Measurements from ENCODE around the gene AUH. TPM values are rescaled to one million over a fixed set of nuclear protein-coding genes. Genes with fewer than 3 reads are reported as not detected.
"Not testable (repeated sequence)": the region's sequence is repeated elsewhere in the genome, so short reads cannot be mapped to it uniquely, and the experiment has no call there.

AUH gene
- total RNA-seq, 1 donor from 2014 or later, result 14.0 TPM

DNA sequence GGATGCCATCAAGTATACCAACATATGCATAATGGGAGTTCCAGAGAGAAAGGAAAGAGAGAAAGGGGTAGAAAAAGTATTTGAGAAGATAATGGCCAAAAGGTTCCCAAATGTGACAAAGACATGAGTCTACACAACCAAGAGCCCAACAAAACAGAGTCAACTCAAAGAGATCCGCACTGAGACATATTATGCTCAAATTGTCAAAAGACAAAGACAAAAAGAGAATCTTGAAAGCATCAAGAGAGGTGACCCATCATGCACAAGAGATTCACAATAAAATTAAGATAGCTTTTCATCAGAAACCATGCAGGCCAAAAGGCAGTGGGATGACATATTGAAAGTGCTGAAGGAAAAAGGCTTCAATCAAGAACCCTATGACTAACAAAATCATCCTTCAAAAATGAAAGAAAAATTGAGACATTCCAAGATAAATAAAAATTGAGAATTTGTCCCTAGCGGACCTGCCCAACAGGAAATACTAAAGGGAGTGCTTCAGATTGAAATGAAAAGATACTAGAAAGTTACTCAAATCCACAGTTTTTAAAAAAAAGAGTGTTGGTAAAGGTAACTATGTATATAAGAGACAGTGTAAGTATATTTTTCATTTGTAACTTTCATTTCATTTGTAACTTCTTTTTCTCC is 160.9 kb downstream of the AUH start:
- no peak overlapping the region for H3K4me3 Mint-ChIP-seq
- H3K9me3 Mint-ChIP-seq, result peaks cover 13% of the 10 kb centered on the region
- DNase-seq, result no peak
- no peaks in the 10 kb centered on the region for H3K36me3 Mint-ChIP-seq (ENCODE audit: low read depth)
- ChIA-PET CTCF (no interaction called here), POLR2A (no interaction called here)
- H3K27me3 Mint-ChIP-seq, result no peaks in the 10 kb centered on the region
- TF ChIP-seq, protein P1, sequence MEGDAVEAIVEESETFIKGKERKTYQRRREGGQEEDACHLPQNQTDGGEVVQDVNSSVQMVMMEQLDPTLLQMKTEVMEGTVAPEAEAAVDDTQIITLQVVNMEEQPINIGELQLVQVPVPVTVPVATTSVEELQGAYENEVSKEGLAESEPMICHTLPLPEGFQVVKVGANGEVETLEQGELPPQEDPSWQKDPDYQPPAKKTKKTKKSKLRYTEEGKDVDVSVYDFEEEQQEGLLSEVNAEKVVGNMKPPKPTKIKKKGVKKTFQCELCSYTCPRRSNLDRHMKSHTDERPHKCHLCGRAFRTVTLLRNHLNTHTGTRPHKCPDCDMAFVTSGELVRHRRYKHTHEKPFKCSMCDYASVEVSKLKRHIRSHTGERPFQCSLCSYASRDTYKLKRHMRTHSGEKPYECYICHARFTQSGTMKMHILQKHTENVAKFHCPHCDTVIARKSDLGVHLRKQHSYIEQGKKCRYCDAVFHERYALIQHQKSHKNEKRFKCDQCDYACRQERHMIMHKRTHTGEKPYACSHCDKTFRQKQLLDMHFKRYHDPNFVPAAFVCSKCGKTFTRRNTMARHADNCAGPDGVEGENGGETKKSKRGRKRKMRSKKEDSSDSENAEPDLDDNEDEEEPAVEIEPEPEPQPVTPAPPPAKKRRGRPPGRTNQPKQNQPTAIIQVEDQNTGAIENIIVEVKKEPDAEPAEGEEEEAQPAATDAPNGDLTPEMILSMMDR (IDR thresholded peaks at IDR 0.05), result no peak
- ATAC-seq (ENCODE audit: low read depth), result no peak
- intact Hi-C loops (cut with micrococcal nuclease), result loop anchor here (10.0 kb wide), 1 partner anchor 276 kb away; no protein-coding TSS in a partner anchor
- no peak overlapping the region for H3K27ac Mint-ChIP-seq
- peaks cover 9% of the 10 kb centered on the region for H3K4me1 Mint-ChIP-seq

DNA sequence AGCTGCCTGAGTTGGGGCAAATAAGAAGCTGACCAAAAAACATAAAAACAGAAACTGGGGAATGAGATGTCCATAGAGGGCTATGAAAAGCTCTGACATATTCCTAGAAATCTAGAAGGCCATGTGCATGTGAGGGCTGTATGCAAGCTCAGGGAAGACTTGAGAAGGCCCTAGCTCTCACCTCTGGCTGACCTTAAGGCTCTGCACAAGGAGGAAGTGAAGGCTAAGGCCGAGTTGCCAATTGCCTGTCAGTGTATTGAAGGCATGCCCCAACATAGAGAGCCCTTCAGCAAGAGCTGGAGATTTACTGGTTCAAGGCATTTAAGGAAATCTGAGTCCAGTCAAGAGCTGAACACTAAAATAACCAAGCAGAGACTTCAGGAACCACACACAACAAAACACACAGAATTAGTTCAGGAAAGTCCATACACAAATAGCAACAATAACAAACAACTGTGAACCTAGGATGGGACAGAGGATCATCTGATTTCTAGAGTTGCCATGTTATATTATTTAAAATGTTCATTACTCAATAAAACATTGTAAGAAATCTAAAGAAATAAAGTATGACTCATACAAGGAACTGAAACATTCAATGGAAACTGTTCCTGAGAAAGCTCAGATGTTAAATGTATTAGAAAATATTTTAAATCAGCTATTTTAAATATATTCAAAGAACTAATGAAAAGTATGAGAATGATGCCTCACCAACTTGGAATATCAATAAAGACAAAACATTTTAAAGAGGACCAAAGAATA is 161.8 kb downstream of the AUH start:
- Mint-ChIP-seq H3K4me3 (no peak overlapping the region), H3K9me3 (peaks cover 13% of the 10 kb centered on the region), H3K4me1 (peaks cover 9% of the 10 kb centered on the region), H3K27ac (no peak overlapping the region), H3K36me3 (ENCODE audit: low read depth) (no peaks in the 10 kb centered on the region), H3K27me3 (no peaks in the 10 kb centered on the region)
- ATAC-seq (ENCODE audit: low read depth), result no peak
- TF ChIP-seq, protein P1 (IDR thresholded peaks at IDR 0.05), result no peak
- intact Hi-C loops (cut with micrococcal nuclease), result loop anchor here (10.0 kb wide), 1 partner anchor 275 kb away; no protein-coding TSS in a partner anchor
- POLR2A ChIA-PET, result interaction anchor here (0.6 to 0.7 kb wide), 2 partner anchors 8 to 486 kb away, joined by 3 to 12 read pairs; no protein-coding TSS in a partner anchor
- DNase-seq, result no peak
- CTCF ChIA-PET, result no interaction called here

DNA sequence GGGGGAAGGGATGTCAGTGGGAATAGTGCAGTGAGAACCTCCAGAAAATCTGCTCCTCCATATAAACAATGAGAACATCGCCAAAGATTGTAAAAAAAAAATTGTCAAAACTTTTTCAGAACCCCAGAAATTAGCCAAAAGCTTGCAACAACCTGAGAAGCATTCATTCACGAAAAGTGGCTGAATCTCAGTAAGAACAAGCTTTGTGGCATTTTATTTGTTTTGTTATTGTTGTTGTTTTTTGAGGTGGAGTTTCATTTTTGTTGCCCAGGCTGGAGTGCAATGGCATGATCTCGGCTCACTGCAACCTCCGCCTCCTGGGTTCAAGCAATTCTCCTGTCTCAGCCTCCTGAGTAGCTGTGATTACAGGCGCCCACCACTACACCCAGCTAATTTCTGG is 162.8 kb downstream of the AUH start:
- DNase-seq; H3K4me3 Mint-ChIP-seq; ATAC-seq (ENCODE audit: low read depth); intact Hi-C loops (cut with micrococcal nuclease); H3K36me3 Mint-ChIP-seq (ENCODE audit: low read depth); H3K27me3 Mint-ChIP-seq; POLR2A ChIA-PET; CTCF ChIA-PET; H3K27ac Mint-ChIP-seq: not testable (repeated sequence)
- Mint-ChIP-seq H3K4me1 (peaks cover 16% of the 10 kb centered on the region), H3K9me3 (peaks cover 13% of the 10 kb centered on the region)

DNA sequence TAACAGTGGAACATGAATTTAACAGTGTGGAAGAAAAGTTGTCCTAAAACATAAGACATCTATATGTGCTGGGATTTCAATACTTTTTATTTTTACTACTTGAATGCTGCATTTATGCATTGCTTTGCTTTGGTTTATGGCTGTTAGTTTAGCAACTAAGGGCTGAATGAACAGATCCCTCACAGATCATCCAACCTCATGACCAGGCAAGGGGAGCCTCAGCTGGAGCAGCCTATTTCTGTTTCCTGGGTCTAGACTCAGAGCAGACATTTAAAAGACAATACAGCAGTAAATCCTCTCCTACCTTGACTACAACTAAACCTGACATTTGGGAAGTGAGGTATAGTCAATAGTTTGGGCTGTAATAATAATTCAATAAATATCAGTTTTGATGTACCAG is 163.3 kb downstream of the AUH start:
- POLR2A ChIA-PET, result no interaction called here
- intact Hi-C loops (cut with micrococcal nuclease), result no loop called here
- TF ChIP-seq, protein P1 (IDR thresholded peaks at IDR 0.05), result no peak
- H3K4me3 Mint-ChIP-seq, result no peak overlapping the region
- H3K9me3 Mint-ChIP-seq, result peaks cover 13% of the 10 kb centered on the region
- no peaks in the 10 kb centered on the region for H3K36me3 Mint-ChIP-seq (ENCODE audit: low read depth)
- ATAC-seq (ENCODE audit: low read depth), result no peak
- no peak overlapping the region for H3K27ac Mint-ChIP-seq
- DNase-seq, result no peak
- CTCF ChIA-PET, result no interaction called here
- peaks cover 20% of the 10 kb centered on the region for H3K4me1 Mint-ChIP-seq
- H3K27me3 Mint-ChIP-seq, result no peaks in the 10 kb centered on the region

DNA sequence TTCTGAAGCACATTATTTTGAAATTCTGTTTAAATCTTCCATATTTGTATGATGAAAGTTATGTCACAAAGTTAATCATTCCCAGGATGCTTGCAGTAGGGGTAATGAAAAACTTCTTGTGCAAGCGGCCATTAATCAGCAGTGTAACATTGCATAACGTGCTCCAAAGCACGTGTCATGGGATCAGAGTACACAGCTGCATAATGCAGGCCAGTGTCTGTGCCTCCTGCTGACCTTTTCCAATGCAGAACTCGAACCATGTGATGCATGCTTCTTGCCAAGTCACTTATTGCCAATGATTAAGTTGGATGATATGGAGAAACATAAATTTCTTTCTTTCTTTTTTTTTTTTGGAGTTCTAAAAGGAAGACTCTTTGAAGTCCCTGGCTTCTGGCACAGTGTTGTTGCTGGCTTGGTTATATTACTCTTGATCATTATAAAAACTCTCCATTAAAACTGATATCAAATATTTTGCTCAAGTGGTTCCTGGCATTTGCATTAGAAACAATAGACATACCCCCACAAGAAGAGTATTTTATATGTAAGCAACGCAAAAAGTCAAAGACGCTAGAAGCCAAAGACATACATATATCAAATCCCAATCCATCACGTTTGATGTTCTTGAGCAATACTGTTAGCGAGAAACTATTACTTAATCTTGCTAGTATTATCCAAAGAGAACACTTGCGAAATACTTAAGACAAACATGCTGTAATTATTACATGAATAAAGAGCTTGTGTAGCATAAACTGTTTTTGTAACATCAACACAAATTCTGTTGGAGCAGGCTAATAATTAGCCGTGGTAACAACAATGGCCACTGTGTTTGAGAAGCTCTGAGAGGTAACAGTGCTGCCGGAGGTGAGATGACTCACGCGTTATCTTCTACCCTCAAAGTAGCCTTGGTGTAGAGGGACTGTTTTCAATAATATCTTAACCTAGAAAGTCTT is 164.2 kb downstream of the AUH start:
- CTCF ChIA-PET, result no interaction called here
- TF ChIP-seq, protein P1 (IDR thresholded peaks at IDR 0.05), result no peak
- Mint-ChIP-seq H3K36me3 (ENCODE audit: low read depth) (no peaks in the 10 kb centered on the region), H3K9me3 (peaks cover 12% of the 10 kb centered on the region), H3K27me3 (no peaks in the 10 kb centered on the region), H3K27ac (no peak overlapping the region), H3K4me1 (peaks cover 24% of the 10 kb centered on the region), H3K4me3 (no peak overlapping the region)
- ATAC-seq (ENCODE audit: low read depth), result no peak
- POLR2A ChIA-PET, result interaction anchor here (0.6 kb wide), 1 partner anchor 23 kb away, joined by 4 read pairs; no protein-coding TSS in a partner anchor
- intact Hi-C loops (cut with micrococcal nuclease), result no loop called here
- DNase-seq, result no peak

All from activated B cell treated with CpG ODN at 0.5 μM for 24 hours (primary cell).